ENCODE measurements around the gene SYT9. TPM values are rescaled to one million over a fixed set of nuclear protein-coding genes. Genes with fewer than 3 reads are reported as not detected.

The SYT9 gene
- total RNA-seq, 1 donor from 2014 or later: 1.0 TPM

- DNase-seq (ENCODE audit: low read depth): no peak
These were observed 26.7 kb downstream of the SYT9 start for GRCh38 chr11:7278314-7278917.

GRCh38 chr11:7279676-7280075 lies 28.0 kb downstream of the SYT9 start:
- DNase-seq (ENCODE audit: low read depth): no peak
- H3K4me3 ChIP-seq (ENCODE audit: low read depth, low read length): no peak overlapping the region
- no peaks in the 10 kb centered on the region for H3K36me3 ChIP-seq (ENCODE audit: control insufficient read depth, insufficient read depth, low read length)
- TF ChIP-seq, protein P1, sequence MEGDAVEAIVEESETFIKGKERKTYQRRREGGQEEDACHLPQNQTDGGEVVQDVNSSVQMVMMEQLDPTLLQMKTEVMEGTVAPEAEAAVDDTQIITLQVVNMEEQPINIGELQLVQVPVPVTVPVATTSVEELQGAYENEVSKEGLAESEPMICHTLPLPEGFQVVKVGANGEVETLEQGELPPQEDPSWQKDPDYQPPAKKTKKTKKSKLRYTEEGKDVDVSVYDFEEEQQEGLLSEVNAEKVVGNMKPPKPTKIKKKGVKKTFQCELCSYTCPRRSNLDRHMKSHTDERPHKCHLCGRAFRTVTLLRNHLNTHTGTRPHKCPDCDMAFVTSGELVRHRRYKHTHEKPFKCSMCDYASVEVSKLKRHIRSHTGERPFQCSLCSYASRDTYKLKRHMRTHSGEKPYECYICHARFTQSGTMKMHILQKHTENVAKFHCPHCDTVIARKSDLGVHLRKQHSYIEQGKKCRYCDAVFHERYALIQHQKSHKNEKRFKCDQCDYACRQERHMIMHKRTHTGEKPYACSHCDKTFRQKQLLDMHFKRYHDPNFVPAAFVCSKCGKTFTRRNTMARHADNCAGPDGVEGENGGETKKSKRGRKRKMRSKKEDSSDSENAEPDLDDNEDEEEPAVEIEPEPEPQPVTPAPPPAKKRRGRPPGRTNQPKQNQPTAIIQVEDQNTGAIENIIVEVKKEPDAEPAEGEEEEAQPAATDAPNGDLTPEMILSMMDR (IDR thresholded peaks at IDR 0.05; ENCODE audit: insufficient read depth, low read length, poor library complexity, severe bottlenecking): no peak
- H3K27me3 ChIP-seq (ENCODE audit: control insufficient read depth, insufficient read depth, low read length): no peaks in the 10 kb centered on the region

More at GRCh38 chr11:7278314-7278917, 26.7 kb downstream of the SYT9 start:
- Histone ChIP-seq H3K4me3 (ENCODE audit: low read depth, low read length) (no peak overlapping the region), H3K27me3 (ENCODE audit: control insufficient read depth, insufficient read depth, low read length) (no peaks in the 10 kb centered on the region), H3K36me3 (ENCODE audit: control insufficient read depth, insufficient read depth, low read length) (no peaks in the 10 kb centered on the region)
- TF ChIP-seq, protein P1 (IDR thresholded peaks at IDR 0.05; ENCODE audit: insufficient read depth, low read length, poor library complexity, severe bottlenecking): peak; percentile 71

GRCh38 chr11:7281079-7281478 lies 29.4 kb downstream of the SYT9 start:
- TF ChIP-seq, protein P1 (IDR thresholded peaks at IDR 0.05; ENCODE audit: insufficient read depth, low read length, poor library complexity, severe bottlenecking): no peak
- no peak overlapping the region for H3K4me3 ChIP-seq (ENCODE audit: low read depth, low read length)
- no peaks in the 10 kb centered on the region for H3K36me3 ChIP-seq (ENCODE audit: control insufficient read depth, insufficient read depth, low read length)
- peak; percentile 57 for DNase-seq (ENCODE audit: low read depth)
- no peaks in the 10 kb centered on the region for H3K27me3 ChIP-seq (ENCODE audit: control insufficient read depth, insufficient read depth, low read length)

- TF ChIP-seq, protein P1 (IDR thresholded peaks at IDR 0.05; ENCODE audit: insufficient read depth, low read length, poor library complexity, severe bottlenecking): no peak
- Histone ChIP-seq H3K36me3 (ENCODE audit: control insufficient read depth, insufficient read depth, low read length) (no peaks in the 10 kb centered on the region), H3K27me3 (ENCODE audit: control insufficient read depth, insufficient read depth, low read length) (no peaks in the 10 kb centered on the region), H3K4me3 (ENCODE audit: low read depth, low read length) (no peak overlapping the region)
- DNase-seq (ENCODE audit: low read depth): no peak
These were observed 30.1 kb downstream of the SYT9 start for GRCh38 chr11:7281809-7282208.

GRCh38 chr11:7286178-7286577 lies 34.5 kb downstream of the SYT9 start:
- Histone ChIP-seq H3K27me3 (ENCODE audit: control insufficient read depth, insufficient read depth, low read length) (no peaks in the 10 kb centered on the region), H3K4me3 (ENCODE audit: low read depth, low read length) (no peak overlapping the region), H3K36me3 (ENCODE audit: control insufficient read depth, insufficient read depth, low read length) (no peaks in the 10 kb centered on the region)
- no peak for DNase-seq (ENCODE audit: low read depth)
- TF ChIP-seq, protein P1 (IDR thresholded peaks at IDR 0.05; ENCODE audit: insufficient read depth, low read length, poor library complexity, severe bottlenecking): no peak
